ENCODE results near the gene RASAL2. TPM values are rescaled to one million over a fixed set of nuclear protein-coding genes. Genes with fewer than 3 reads are reported as not detected.

The RASAL2 gene
- 11.9 and 16.8 TPM in 2 replicates for total RNA-seq

DNA sequence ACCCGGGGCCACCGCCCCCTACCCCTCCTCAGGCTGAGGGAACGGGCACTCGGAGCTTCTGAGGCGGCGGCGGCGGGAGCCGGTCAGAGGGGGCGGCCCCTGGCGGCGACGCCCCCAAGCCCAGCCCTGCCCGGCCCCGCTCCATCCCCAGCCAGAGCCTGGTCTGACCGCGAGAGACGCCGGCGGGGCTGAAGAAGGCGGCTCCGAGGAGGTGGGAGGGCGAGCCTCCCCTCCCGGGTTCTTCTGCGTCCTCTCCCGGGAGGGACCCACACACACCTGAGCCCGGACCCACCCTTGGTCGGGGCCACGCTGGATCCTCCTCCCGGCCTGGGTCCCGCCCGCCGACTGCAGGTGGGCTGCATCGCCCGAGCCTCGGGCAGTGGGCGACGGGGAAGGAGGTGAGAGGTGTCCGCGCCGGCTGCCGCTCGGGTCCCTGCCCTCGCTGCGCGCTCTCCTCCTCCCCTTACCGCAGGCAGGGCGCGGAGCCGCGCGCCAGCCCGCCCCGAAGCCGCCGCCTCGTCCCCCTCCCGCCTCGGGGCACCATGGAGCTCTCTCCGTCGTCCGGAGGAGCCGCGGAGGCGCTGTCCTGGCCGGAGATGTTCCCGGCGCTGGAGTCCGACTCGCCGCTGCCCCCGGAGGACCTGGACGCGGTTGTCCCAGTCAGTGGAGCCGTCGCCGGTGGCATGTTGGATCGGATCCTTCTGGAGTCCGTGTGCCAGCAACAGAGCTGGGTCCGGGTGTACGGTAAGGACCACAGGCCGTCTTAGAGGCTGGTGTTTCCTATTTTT is at the start of gene RASAL2:
RASAL2 (plus strand) TSS at position 154 of the 788 bp plus-strand sequence; CDS start at position 543, 389 bp downstream.

GRCh38 chr1:178496410-178497135 is 402.7 kb downstream of the RASAL2 start, which contains the start of gene CLEC20A:
Gene CLEC20A (minus strand): TSS chr1:178496964. CDS start chr1:178496939, 25 bp downstream.

GRCh38 chr1:178512566-178513277 is 418.8 kb downstream of the RASAL2 start, which contains the start of gene TEX35:
Gene TEX35 (plus strand): TSS chr1:178513109. CDS start chr1:178513189, 80 bp downstream.

Other genes starting within 250 kb of the RASAL2 start
- gene SEC16B, start 124.0 kb upstream of the RASAL2 start, total RNA-seq: 1.8 TPM in 2 replicates

Measured in cardiac atrium fibroblast (primary cell).